Stimulated activated CD8-positive, alpha-beta memory T cell treated with anti-CD3 and anti-CD28 coated beads, Interleukin-12 subunit alpha, Interleukin-12 subunit beta, amount 100 ng/mL, for 4 hours (primary cell): Measurements from ENCODE around the gene LRP8.

Source experiments
- DNase-seq: peaks from one replicate; pipeline ENCODE4 v3.0.0-alpha.2; 2020; ENCODE audit warnings: low read depth

Gene LRP8

GRCh38 chr1:53281133-53281532, 46.7 kb downstream of the LRP8 start:
- no peak for DNase-seq

- no peak for DNase-seq
Measured at GRCh38 chr1:53280496-53280895, 47.4 kb downstream of the LRP8 start.

GRCh38 chr1:53279296-53280200, 48.3 kb downstream of the LRP8 start:
- no peak for DNase-seq

- DNase-seq: peak; percentile 47
Measured at GRCh38 chr1:53278298-53278725, 49.6 kb downstream of the LRP8 start.

GRCh38 chr1:53277326-53277725, 50.5 kb downstream of the LRP8 start:
- DNase-seq: no peak

- no peak for DNase-seq
Measured at GRCh38 chr1:53276902-53277281, 51.0 kb downstream of the LRP8 start.

- DNase-seq: no peak
Measured at GRCh38 chr1:53276153-53276901, 51.5 kb downstream of the LRP8 start.

GRCh38 chr1:53275566-53275965, 52.3 kb downstream of the LRP8 start:
- no peak for DNase-seq

GRCh38 chr1:53274541-53275185, 53.2 kb downstream of the LRP8 start:
- DNase-seq: no peak

GRCh38 chr1:53274026-53274425, 53.8 kb downstream of the LRP8 start:
- DNase-seq: no peak

GRCh38 chr1:53273526-53273925, 54.3 kb downstream of the LRP8 start:
- DNase-seq: no peak

GRCh38 chr1:53272349-53272748, 55.5 kb downstream of the LRP8 start:
- DNase-seq: no peak

GRCh38 chr1:53271446-53272090, 56.3 kb downstream of the LRP8 start:
- no peak for DNase-seq

- DNase-seq: no peak
Measured at GRCh38 chr1:53270873-53271272, 57.0 kb downstream of the LRP8 start.

GRCh38 chr1:53270107-53270506, 57.8 kb downstream of the LRP8 start:
- DNase-seq: no peak

GRCh38 chr1:53267761-53268160, 60.1 kb downstream of the LRP8 start:
- DNase-seq: no peak

GRCh38 chr1:53266038-53266437, 61.8 kb downstream of the LRP8 start:
- DNase-seq: no peak

- no peak for DNase-seq
Measured at GRCh38 chr1:53265581-53265980, 62.3 kb downstream of the LRP8 start.

- no peak for DNase-seq
Measured at GRCh38 chr1:53264048-53264447, 63.8 kb downstream of the LRP8 start.

- DNase-seq: no peak
Measured at GRCh38 chr1:53262000-53262399, 65.9 kb downstream of the LRP8 start.

GRCh38 chr1:53260631-53261247, 67.1 kb downstream of the LRP8 start:
- DNase-seq: no peak

- DNase-seq: no peak
Measured at GRCh38 chr1:53259932-53260331, 67.9 kb downstream of the LRP8 start.
